ENCODE measurements around the gene CPAMD8.

The CPAMD8 gene

DNA sequence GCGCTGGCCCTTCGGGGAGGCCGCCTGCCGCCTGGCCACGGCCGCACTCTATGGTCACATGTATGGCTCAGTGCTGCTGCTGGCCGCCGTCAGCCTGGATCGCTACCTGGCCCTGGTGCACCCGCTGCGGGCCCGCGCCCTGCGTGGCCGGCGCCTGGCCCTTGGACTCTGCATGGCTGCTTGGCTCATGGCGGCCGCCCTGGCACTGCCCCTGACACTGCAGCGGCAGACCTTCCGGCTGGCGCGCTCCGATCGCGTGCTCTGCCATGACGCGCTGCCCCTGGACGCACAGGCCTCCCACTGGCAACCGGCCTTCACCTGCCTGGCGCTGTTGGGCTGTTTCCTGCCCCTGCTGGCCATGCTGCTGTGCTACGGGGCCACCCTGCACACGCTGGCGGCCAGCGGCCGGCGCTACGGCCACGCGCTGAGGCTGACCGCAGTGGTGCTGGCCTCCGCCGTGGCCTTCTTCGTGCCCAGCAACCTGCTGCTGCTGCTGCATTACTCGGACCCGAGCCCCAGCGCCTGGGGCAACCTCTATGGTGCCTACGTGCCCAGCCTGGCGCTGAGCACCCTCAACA lies 136.6 kb downstream of the CPAMD8 start:
- no peak for DNase-seq

DNA sequence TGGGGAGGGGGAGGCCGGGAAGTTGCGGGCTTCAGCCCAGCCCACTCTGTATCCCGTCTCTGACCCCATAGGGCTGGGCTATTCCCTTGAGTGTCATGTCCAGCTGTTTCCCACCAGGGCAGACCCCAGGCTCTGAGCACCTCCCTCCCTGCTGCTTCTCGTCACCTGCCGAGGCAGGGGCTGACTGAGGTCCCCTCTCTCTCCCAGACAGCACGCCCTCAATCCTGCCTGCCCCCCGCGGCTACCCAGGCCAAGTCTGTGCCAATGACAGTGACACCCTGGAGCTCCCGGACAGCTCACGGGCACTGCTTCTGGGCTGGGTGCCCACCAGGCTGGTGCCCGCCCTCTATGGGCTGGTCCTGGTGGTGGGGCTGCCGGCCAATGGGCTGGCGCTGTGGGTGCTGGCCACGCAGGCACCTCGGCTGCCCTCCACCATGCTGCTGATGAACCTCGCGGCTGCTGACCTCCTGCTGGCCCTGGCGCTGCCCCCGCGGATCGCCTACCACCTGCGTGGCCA lies 137.2 kb downstream of the CPAMD8 start:
- no peak for DNase-seq

DNA sequence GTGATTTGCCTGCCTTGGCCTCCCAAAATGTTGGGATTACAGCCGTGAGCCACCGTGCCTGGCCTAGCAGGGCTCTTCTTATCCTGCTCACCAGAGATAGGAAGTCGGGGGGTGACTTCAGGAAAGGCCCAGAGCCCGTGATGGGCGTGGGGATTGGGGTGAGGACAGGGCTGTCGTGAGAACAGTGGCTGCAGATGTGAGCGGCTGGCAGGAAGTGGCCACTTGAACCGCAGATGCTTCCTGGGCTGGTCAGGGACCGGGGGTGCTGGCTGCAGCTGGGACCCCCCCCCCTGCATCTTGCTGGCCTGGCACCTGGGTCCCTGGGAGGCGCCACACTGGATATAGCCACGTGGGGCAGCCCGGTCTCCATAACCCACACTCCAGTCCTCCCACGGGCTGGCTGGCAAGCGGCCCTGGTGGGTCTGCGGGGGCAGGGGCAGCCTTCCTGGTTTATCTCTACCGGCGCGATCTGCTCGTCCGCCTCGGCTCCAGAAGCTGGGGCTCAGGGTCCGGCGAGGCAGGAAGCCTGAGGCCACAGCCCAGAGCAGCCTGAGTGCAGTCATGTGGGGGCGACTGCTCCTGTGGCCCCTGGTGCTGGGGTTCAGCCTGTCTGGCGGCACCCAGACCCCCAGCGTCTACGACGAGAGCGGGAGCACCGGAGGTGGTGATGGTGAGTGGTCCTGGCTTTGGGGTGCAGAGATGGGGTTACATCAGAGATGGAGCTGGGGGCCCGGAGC lies 137.8 kb downstream of the CPAMD8 start, which contains the start of gene F2RL3:
Gene F2RL3, plus strand, starts transcription at position 371 of the 737 bp plus-strand sequence. Its CDS starts 191 bp downstream, at position 562.
- DNase-seq: no peak

DNA sequence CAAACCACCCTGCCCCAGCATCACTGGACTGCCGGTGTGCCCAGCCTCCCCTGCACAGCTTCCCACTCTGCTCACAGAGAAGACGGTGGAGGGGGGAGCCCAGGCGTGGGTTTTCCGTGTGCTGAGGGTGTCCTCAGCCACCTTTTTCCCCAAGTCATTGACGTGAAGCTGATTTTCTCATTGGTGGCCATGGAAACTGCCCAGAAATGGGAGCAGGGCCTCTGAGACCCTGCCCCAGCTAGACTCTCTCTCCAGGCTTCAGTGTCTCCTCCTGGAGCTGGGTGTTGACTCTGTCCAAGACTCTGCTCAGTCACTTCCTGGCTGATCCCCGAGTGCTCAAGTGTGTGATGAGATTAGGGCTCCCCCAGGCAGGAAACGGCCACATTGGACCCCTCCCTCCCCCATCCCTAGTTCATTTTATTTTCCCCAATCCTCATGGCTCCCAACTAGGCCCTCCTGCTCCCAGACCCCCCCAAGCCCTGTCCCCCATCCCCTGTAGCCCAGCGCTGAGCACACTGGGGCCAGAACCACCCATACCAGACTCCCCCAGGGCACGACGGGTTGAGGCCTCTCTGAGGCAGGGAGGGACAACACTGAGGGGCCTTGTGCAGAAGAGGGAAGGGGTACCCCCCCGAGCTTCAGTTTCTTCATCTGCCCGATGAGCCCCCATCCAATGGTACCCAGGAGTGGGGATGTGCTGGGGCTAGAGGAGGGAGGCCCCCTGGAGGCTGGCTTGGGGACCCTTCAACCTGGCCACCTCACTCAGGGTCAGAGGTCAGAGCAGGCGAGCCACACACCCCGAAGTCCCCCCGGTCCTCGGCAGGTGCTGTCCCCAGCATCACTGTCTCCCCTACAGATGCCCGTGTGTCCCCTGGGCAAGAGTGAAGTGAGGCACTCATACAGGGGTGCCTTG lies 139.0 kb downstream of the CPAMD8 start:
- no peak for DNase-seq

DNA sequence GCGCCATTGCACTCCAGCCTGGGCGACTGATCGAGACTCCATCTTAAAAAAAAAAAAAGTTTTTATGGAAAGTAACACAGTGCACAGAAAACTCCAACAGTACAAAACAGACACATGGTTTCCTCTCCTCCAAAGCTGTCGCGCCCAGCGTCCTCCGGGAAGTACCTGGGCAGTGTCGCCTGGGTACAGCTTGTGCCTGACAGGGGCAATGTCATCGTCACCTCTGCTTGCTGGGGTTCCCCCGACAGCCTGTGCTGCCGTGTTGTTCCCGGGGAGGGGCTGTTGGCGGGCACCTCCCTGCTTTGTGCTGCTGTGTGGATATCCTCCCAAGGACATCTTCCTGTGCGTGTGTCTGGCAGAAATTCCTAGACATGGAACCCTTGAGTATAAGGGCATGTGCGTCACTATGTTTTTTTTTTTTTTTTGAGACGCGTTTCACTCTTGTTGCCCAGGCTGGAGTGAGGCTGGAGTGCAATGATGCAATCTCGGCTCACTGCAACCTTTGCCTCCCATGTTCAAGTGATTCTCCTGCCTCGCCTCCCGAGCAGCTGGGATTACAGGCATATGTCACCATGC lies 140.2 kb downstream of the CPAMD8 start:
- no peak for DNase-seq

DNA sequence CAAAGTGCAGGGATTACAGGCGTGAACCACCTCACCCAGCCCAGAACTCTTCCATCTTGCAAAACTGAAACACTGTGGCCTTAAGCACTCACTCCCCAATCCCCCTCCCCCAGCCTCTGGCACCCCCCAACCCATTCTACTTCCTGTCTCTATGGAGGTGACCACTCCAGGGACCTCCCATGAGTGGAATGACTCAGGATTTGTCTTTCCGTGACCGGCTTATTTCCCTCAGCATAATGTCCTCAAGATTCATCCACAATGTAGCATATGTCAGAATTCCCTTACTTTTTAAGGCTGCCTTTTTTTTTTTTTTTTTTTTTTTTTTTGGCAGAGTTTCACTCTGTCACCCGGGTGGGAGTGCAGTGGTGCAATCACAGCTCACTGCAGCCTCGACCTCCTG lies 141.4 kb downstream of the CPAMD8 start:
- no peak for DNase-seq

DNA sequence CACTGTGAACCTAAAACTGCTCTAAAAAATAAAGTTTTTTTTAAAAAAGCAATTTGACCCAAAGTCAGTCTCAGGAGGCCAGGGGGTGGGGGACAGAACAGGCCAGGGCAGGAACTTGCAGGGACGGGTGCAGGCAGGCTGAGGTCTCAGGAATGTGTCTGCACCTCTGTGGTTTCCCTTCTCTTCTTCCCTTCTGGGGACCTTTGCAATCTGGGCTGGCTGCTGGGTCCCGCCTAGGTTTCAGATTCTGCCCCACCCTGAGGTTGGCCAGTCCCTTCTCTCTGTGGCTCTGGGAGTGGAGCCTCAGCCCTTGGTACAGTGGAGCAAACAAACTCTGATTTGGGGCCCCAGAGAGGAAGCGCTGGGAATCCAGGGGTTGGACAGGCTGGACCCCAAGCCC lies 143.1 kb downstream of the CPAMD8 start:
- DNase-seq: no peak

DNA sequence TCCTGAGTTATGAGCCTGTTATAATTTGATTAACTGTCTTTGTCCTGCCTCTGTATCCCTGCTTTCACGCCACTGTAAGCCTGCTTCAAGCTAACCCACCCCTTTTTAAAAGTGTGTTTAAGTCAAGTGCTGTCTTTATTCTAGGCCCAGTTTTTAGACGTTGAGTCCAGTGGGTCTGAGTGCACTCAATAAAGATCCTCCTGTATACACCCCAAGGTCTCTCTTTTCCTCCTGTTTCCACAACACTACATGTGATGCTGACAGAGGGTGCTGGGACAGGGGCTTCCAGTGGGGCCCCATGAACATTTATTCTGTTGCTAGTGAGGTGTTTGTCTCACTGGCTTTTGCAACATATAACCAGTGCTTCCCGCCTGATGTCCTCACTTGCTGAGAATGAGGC lies 144.5 kb downstream of the CPAMD8 start:
- no peak for DNase-seq

DNA sequence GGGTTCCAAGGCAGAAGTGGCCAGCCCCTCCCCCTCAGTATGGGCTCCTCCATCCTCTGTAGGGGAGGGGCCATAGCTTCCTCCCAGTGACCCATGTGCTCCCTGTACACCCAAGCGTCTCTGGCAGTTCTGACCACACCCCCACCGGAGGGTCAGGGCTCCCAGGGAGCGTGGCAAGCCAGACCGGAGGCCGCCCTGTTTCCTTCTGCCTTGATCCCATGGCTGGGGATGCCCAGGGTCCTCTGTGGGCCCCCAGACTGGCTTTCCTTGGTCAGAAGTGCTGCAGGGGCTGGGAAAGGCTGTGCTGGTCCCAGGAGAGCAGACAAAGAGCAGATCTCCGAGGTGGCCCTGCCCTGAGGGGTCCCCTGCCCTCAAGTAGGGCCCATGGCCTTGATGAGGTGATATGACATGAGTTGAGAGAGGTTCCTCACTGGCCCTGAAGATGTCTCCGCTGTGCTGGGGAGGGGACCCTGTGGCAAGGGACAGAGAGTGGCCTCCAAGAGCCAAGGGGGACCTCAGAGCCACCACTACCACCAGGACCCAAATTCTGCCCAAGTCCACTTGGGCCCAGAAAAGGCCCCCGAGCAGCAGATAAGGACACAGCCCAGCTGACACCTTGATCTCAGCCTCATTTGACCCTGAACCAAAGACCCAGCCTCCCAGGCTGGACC lies 145.6 kb downstream of the CPAMD8 start:
- no peak for DNase-seq

DNA sequence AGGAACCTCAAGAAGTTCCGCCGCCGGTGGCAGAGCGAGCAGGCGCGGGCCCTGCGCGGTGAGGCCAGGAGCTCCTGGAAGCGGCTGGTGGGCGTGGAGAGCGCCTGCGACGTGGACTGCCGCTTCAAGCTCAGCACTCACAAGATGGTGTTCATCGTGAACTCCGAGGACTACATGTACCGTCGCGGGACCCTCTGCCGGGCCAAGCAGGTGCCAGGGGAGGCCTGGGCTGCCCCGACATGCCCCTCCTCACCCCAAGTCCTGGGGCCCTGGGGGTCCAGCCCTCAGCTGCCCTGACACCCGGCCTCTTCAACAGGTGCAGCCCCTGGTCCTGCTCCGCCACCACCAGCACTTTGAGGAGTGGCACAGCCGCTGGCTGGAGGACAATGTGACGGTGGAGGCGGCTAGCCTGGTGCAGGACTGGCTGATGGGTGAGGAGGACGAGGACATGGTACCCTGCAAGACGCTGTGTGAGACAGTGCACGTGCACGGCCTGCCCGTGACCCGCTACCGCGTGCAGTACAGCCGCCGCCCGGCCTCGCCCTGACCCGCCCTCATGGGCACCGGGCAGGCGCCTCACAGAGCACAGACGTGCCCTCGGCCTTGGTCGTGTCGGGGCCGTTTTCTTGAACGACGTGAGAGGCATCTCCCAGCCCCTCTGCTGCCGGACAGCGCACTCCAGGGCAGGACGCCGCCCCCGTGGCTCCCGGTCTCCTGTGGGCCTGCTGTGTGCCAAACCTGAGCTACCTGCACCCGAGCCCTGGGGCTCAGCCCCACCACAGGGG lies 148.2 kb downstream of the CPAMD8 start:
- no peak for DNase-seq

DNA sequence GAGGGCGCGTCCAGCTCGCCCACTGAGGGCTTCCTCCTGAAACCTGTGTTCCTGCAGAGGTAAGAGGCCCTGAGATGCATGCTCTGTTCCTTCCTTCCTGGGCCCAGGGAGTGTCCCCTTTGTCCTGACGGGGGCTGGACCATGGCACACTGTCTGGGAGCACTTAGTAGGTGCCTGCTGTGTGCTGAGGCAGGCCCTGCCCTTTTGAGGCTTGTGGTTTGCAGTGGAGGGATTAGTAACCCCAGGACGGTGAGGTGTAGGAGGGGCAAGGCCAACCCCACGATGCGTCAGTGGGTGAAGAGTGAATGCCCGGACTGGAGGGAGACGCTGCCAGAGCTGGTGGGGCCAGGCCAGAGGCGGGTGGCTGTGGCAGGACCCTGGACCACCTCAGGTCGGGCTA lies 149.0 kb downstream of the CPAMD8 start:
- no peak for DNase-seq

DNA sequence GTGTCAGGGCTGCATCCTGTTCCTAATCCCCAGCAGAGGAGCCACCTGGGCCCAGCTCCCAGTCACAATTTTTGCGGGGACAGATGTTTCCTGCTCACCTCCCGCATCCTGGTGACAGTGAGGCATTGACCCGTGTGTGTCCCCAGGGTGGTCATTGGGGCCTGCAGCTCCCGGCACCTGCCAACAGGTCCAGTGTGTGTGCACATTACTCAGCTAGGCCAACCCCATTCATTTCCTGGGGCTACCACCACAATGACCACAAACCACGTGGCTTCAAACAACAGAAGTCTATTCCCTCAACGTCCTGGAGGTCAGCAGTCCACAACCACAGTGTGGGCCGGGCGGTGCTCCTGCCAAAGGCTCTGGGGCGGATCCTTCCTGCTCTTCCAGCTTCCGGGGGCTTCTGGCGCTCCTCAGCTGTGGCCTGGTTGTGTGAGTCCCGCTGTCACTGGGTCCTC lies 149.7 kb downstream of the CPAMD8 start:
- DNase-seq: no peak

DNA sequence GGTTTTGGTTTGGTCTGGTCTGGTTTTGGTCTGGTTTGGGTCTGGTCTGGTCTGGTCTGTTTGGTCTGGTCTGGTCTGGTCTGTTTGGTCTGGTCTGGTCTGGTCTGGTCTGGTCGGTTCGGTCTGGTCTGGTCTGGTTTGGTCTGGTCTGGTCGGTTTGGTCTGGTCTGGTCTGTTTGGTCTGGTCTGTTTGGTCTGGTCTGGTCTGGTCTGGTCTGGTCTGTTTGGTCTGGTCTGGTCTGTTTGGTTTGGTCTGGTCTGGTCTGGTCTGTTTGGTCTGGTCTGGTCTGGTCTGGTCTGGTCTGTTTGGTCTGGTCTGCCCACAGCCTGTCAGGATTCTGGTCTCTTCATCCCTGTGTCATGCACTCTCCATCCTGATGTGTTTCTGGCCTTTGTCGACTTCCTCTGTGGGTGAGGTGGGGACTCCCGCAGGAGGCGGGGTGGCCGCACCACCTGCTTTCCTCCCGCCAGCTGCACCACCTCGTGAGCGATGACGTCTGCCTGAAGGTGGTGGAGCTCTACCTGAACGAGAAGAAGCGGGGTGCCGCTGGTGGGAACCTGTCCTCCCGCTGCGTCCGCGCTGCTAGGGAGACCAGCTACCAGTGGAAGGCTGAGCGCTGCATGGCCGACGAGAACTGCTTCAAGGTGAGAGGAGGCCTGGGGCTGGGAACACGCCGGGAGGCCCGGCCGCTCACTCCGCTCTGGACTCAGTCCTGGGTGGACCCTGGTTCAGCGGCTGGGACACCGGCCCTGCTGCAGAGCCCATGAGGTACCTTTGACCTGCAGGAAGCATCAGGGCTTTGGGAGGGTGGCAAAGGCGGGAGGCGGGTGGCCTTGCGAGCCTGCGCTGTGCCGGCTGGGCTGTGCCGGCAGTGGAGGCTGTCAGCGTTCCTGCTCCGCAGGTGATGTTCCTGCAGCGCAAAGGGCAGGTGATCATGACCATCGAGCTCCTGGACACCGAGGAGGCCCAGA lies 150.7 kb downstream of the CPAMD8 start:
- no peak for DNase-seq

DNA sequence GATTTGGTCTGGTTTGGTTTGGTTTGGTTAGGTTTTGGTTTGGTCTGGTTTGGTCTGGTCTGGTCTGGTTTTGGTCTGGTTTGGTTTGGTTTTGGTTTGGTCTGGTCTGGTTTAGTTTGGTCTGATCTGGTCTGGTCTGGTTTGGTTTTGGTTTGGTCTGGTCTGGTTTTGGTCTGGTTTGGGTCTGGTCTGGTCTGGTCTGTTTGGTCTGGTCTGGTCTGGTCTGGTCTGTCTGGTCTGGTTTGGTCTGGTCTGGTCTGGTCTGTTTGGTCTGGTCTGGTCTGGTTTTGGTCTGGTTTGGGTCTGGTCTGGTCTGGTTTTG lies 151.7 kb downstream of the CPAMD8 start:
- DNase-seq: peak in 1 of 6 experiments; percentile 25

DNA sequence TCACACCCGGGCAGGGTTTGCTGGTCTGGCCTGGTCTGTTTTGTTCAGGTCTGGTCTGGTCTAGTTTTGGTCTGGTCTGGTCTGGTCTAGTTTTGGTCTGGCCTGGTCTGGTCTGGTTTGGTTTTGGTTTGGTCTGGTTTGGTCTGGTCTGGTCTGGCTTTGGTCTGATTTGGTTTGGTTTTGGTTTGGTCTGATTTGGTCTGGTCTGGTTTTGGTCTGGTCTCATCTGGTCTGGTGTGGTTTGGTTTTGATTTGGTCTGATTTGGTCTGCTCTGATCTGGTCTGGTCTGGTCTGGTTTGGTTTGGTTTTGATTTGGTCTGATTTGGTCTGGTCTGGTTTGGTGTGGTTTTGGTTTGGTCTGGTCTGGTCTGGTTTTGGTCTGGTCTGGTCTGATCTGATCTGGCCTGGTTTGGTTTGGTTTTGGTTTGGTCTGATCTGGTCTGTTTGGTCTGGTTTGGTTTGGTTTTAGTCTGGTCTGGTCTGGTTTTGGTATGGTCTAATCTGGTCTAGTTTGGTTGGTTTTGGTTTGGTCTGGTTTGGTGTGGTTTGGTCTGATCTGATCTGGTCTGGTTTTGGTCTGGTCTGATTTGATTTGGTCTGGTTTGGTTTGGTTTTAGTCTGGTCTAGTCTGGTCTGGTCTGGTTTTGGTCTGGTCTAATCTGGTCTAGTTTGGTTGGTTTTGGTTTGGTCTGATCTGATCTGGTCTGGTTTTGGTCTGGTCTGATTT lies 152.2 kb downstream of the CPAMD8 start:
- no peak for DNase-seq

DNA sequence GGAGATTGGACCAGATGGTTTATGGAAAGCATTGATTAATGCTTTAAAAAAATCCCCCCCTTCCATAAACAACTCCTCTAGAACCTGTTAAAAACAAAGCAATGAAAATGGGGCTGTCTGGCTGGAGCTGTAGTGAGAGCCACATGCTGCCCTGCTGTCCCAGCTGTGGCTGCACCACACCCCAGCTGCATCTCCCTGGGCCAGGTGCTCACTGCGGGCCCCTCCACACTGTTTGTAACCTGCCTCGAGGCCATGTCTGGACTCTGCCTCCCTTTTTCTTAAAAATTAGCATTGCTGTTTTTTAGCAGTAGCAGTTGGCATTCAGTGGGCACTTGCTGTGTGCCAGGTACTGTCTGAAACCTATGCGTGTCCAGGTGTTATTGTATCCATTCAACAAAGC lies 153.0 kb downstream of the CPAMD8 start:
- no peak for DNase-seq

DNA sequence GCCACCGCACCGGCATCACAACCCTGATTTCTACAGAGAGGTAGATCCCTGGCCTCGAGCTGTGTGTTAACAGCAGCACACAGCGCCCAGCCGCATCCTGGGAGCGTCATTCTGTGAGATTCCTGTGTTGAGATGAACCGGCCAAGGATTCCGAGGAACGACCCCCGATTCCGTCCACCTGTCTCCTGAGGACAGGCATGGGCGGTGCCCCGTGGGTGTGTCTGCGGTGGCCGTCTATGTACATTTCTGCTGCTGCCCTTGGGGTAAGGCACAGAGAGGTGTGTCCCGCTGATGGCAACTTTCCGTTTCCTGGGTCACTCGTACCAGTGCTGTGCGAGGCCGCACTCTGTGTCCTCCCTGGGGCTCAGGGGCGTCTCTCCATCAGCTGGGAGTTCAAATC lies 153.9 kb downstream of the CPAMD8 start:
- DNase-seq: no peak

DNA sequence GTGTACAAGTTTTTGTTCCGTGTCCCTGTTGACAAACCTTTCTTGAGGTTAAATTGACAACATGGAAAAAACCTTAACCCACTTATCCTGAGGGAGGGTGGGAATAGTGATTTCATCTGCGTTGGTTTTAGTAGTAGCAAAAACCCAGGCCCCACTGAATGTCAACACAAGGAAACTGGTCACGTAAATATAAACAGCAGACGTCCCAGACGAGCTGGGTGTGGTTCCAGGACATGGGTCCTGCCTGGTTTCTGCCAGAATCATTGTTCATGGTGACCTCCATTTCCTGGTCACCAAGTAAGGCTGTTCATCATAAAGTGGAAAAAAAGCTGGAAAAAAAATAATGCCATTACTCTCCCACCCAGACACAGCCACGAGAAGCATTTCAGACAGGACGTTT lies 154.7 kb downstream of the CPAMD8 start:
- DNase-seq: no peak

DNA sequence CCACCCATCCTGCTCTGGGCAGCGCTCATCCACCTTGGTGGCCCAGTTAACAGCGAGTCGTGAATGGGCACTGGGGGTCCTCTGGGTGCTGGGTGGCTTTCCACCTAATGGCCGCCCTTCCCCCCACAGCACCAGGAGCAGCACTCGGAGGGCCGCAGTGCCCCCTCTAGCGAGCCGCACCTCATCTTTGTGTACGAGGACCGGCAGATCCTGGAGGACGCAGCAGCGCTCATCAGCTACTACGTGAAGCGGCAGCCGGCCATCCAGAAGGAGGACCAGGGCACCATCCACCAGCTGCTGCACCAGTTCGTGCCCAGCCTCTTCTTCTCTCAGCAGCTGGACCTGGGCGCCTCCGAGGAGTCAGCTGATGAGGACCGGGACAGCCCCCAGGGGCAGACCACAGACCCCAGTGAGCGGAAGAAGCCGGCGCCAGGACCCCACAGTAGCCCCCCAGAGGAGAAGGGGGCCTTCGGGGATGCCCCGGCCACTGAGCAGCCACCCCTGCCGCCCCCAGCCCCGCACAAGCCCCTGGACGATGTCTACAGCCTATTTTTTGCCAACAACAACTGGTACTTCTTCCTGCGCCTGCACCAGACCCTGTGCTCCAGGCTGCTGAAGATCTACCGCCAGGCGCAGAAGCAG lies 157.2 kb downstream of the CPAMD8 start:
- no peak for DNase-seq

Data from stimulated activated naive CD4-positive, alpha-beta T cell (primary cell).